ENCODE results near the gene G3BP2.
"Not testable (repeated sequence)": the region's sequence is repeated elsewhere in the genome, so short reads cannot be mapped to it uniquely, and the experiment has no call there.

Gene G3BP2

GRCh38 chr4:75671802-75672421 lies 1.3 kb downstream of the G3BP2 start:
- H3K4me3 ChIP-seq: peak overlapping the region; percentile 99
- H3K27ac ChIP-seq: peak overlapping the region; percentile 96
- no peaks in the 10 kb centered on the region for H3K9me3 ChIP-seq
- H4K20me1 ChIP-seq: peaks cover 62% of the 10 kb centered on the region
- H3K9ac ChIP-seq: peak overlapping the region; percentile 94
- no peak for TF ChIP-seq Cebpa-rat (IDR thresholded peaks at IDR 0.05)
- peaks cover 50% of the 10 kb centered on the region for H3K4me1 ChIP-seq
- H3K27me3 ChIP-seq: no peaks in the 10 kb centered on the region
- H3K36me3 ChIP-seq: peaks cover 10% of the 10 kb centered on the region; the same call in 1 of the 2 replicates
- H3K4me2 ChIP-seq: peak overlapping the region; percentile 85

- Histone ChIP-seq H4K20me1 (peaks cover 95% of the 10 kb centered on the region), H3K4me2 (peak overlapping the region; percentile 11; the same call in 1 of the 2 replicates), H3K27ac (no peak overlapping the region), H3K4me3 (no peak overlapping the region), H3K36me3 (peaks cover 24% of the 10 kb centered on the region), H3K27me3 (no peaks in the 10 kb centered on the region), H3K9me3 (no peaks in the 10 kb centered on the region), H3K9ac (no peak overlapping the region), H3K4me1 (peaks cover 47% of the 10 kb centered on the region)
- no peak for TF ChIP-seq Cebpa-rat (IDR thresholded peaks at IDR 0.05)
Measured at GRCh38 chr4:75668596-75668995, 4.6 kb downstream of the G3BP2 start.

- not testable (repeated sequence) for H3K9ac ChIP-seq, H3K4me3 ChIP-seq, H3K27ac ChIP-seq, H3K9me3 ChIP-seq, H3K27me3 ChIP-seq, H3K4me2 ChIP-seq
- Histone ChIP-seq H4K20me1 (peaks cover 100% of the 10 kb centered on the region), H3K36me3 (peaks cover 33% of the 10 kb centered on the region), H3K4me1 (peaks cover 47% of the 10 kb centered on the region)
Measured at GRCh38 chr4:75667636-75668035, 5.6 kb downstream of the G3BP2 start.

GRCh38 chr4:75666299-75666698 lies 6.9 kb downstream of the G3BP2 start:
- no peak overlapping the region for H3K4me2 ChIP-seq
- H3K4me3 ChIP-seq: no peak overlapping the region
- H3K27ac ChIP-seq: no peak overlapping the region
- H4K20me1 ChIP-seq: peaks cover 100% of the 10 kb centered on the region
- peaks cover 41% of the 10 kb centered on the region for H3K4me1 ChIP-seq
- H3K27me3 ChIP-seq: no peaks in the 10 kb centered on the region
- no peak overlapping the region for H3K9ac ChIP-seq
- peaks cover 47% of the 10 kb centered on the region for H3K36me3 ChIP-seq
- H3K9me3 ChIP-seq: no peaks in the 10 kb centered on the region
- TF ChIP-seq Cebpa-rat (IDR thresholded peaks at IDR 0.05): no peak

- not testable (repeated sequence) for H3K4me2 ChIP-seq, H3K27me3 ChIP-seq, H3K9ac ChIP-seq, H3K27ac ChIP-seq, H3K4me3 ChIP-seq, H3K9me3 ChIP-seq
- Histone ChIP-seq H3K4me1 (peaks cover 24% of the 10 kb centered on the region), H4K20me1 (peaks cover 100% of the 10 kb centered on the region), H3K36me3 (peaks cover 56% of the 10 kb centered on the region)
Measured at GRCh38 chr4:75664604-75665003, 8.6 kb downstream of the G3BP2 start.

GRCh38 chr4:75662626-75663025 lies 10.6 kb downstream of the G3BP2 start:
- Histone ChIP-seq H3K36me3 (peaks cover 75% of the 10 kb centered on the region), H3K9me3 (no peaks in the 10 kb centered on the region), H3K4me2 (no peak overlapping the region), H3K4me1 (peaks cover 6% of the 10 kb centered on the region), H3K27me3 (no peaks in the 10 kb centered on the region), H3K27ac (no peak overlapping the region), H4K20me1 (peaks cover 100% of the 10 kb centered on the region), H3K4me3 (no peak overlapping the region), H3K9ac (no peak overlapping the region)
- no peak for TF ChIP-seq Cebpa-rat (IDR thresholded peaks at IDR 0.05)

- no peak overlapping the region for H3K4me3 ChIP-seq
- no peak overlapping the region for H3K27ac ChIP-seq
- H3K27me3 ChIP-seq: no peaks in the 10 kb centered on the region
- no peak for TF ChIP-seq Cebpa-rat (IDR thresholded peaks at IDR 0.05)
- peaks cover 90% of the 10 kb centered on the region for H3K36me3 ChIP-seq
- H3K9ac ChIP-seq: no peak overlapping the region
- H3K9me3 ChIP-seq: no peaks in the 10 kb centered on the region
- H4K20me1 ChIP-seq: peaks cover 99% of the 10 kb centered on the region
- no peaks in the 10 kb centered on the region for H3K4me1 ChIP-seq
- H3K4me2 ChIP-seq: no peak overlapping the region
Measured at GRCh38 chr4:75660491-75660890, 12.7 kb downstream of the G3BP2 start.

GRCh38 chr4:75659512-75660031 lies 13.6 kb downstream of the G3BP2 start:
- Histone ChIP-seq H3K4me3 (no peak overlapping the region), H3K27me3 (no peaks in the 10 kb centered on the region), H3K9me3 (no peaks in the 10 kb centered on the region), H4K20me1 (peaks cover 99% of the 10 kb centered on the region), H3K36me3 (peaks cover 96% of the 10 kb centered on the region), H3K4me1 (no peaks in the 10 kb centered on the region), H3K4me2 (no peak overlapping the region), H3K27ac (no peak overlapping the region), H3K9ac (no peak overlapping the region)
- TF ChIP-seq Cebpa-rat (IDR thresholded peaks at IDR 0.05): no peak

GRCh38 chr4:75658876-75659275 lies 14.3 kb downstream of the G3BP2 start:
- H3K36me3 ChIP-seq: peaks cover 96% of the 10 kb centered on the region
- H3K27ac ChIP-seq: no peak overlapping the region

GRCh38 chr4:75655562-75655961 lies 17.6 kb downstream of the G3BP2 start:
- no peaks in the 10 kb centered on the region; the same call in 1 of the 2 replicates for H3K4me1 ChIP-seq
- no peak overlapping the region for H3K4me2 ChIP-seq
- no peaks in the 10 kb centered on the region for H3K27me3 ChIP-seq
- no peak overlapping the region for H3K4me3 ChIP-seq
- H3K9ac ChIP-seq: no peak overlapping the region
- TF ChIP-seq Cebpa-rat (IDR thresholded peaks at IDR 0.05): no peak
- no peaks in the 10 kb centered on the region for H3K9me3 ChIP-seq
- H3K36me3 ChIP-seq: peaks cover 92% of the 10 kb centered on the region
- no peak overlapping the region for H3K27ac ChIP-seq
- peaks cover 99% of the 10 kb centered on the region for H4K20me1 ChIP-seq

More at GRCh38 chr4:75658876-75659275, 14.3 kb downstream of the G3BP2 start:
- H3K27me3 ChIP-seq: no peaks in the 10 kb centered on the region
- TF ChIP-seq Cebpa-rat (IDR thresholded peaks at IDR 0.05): no peak
- no peaks in the 10 kb centered on the region for H3K4me1 ChIP-seq
- H3K4me3 ChIP-seq: no peak overlapping the region
- H3K9me3 ChIP-seq: no peaks in the 10 kb centered on the region
- no peak overlapping the region for H3K4me2 ChIP-seq
- H3K9ac ChIP-seq: no peak overlapping the region
- H4K20me1 ChIP-seq: peaks cover 99% of the 10 kb centered on the region

Data from BLaER1 (cell line).